GM19351 (cell line): ENCODE results near the gene RHOT2.

Experiments used
- ATAC-seq: cut with Tn5 transposase; IDR thresholded peaks from one replicate; pipeline ENCODE4 v1.9.1; 2021; ENCODE audit warnings: mild to moderate bottlenecking, moderate library complexity; ENCODE audit not compliant: unreplicated experiment

Gene RHOT2

DNA sequence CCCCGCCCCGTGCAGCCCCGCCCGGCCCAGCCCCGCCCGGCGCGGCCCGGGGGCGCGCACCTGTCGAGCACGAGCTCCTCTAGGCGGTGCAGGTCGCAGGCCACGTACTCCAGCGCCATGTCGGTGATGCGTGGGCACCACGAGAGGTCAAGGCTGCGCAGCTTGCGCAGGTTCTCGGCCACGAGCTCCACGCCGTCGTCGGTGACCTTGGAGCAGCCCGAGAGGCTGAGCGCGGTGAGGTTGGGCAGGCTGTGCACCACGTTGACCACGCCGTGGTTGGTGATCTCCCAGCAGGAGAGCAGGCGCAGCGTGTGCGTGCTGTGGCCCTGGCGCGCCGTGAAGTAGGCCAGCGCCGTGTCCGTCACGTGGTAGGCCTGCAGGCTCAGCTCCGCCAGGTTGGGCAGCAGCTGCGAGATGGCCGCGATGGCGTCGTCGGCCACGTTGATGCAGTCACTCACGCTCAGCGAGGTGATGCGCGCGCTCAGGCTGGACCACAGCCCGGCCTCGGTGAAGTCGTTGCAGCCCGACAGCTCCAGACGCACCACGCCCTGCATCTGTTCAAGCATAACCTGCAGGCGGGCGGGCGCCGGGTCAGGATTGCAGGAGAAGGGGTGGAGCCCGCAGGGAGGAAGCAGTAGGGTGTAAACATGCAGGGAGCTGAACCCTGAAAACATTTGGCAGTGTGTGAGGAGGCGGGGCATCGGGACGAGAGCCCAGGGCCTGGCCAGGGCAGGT is 27.6 kb downstream of the RHOT2 start:
- ATAC-seq: no peak

DNA sequence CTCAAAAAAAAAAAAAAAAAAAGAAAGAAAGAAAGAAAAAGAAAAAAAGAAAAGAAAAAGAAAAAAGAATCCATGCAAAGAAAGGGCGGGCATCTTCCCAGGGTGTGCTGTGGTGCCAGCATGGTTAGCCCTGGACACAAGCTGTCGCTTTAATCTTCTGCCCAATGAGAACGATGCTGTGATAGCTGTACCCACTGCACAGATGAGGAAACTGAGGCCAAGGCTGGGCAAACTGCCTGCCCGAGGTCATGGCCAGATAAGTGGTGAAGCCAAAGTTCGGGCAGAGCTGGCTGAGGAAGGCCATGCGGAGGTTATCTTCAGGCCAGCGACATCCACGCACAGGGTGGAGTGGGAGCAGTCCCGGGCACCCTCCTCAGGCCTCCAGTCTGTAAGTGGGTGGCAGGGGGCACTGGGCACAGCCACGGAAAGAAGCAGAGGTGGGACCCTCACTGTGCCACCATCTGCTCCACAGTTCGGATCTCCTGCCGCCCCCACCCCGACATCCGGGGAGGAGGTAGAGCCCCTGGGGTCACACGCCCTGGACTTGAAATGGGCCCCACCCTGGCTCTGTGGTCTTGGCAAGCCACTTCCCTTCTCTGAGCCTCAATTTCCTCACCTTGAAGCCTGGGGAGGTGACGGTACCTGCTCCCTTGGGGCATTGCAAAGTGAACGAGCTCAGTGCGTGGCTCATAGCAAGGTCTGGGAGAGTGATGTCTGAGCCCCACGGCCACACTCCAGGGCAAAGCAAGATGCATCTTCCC is 31.2 kb downstream of the RHOT2 start:
- no peak for ATAC-seq

DNA sequence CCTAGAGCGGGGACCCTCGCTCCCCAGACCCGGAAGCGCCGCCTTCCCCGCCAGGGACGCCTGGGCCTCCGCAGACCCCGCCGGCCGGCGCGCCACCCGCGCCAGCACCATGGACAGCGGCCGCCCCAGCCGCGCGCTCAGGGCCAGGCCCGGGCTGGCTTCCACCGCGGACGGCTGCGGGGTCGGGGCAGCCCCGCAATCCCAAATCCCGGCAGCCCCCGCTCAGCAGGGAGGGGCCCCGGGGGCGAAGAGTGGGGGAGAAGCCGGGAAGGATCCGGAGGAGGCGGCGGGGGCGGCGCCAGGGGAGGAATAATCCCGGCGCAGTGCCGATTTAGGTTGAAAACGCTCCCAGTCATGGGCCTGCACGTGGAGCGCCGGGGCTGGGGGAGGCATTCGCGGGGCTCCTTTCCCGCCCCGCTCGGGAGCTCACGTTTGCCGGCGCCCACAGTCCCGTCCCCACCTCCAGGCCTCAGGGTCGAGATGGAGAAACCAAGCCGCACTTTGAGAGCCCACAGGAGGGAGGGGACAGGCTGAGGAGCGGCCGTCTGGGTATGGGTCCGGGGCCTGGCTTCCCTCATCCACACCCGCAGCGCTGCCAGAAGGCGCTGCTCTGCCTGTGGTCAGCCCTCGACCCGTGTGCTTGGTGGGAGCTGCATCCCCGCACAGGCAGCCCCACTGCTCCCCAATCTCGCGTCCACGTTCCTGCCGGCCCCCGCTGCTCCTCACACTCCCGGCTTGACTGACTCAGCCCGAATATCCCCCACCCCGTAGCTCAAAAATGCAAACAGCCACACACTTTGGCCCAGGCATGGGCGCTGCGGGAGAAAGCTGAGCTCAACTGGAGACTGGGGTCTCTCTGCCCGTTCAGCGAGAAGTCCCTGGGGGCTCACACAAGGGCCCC is 33.0 kb downstream of the RHOT2 start:
- no peak for ATAC-seq

DNA sequence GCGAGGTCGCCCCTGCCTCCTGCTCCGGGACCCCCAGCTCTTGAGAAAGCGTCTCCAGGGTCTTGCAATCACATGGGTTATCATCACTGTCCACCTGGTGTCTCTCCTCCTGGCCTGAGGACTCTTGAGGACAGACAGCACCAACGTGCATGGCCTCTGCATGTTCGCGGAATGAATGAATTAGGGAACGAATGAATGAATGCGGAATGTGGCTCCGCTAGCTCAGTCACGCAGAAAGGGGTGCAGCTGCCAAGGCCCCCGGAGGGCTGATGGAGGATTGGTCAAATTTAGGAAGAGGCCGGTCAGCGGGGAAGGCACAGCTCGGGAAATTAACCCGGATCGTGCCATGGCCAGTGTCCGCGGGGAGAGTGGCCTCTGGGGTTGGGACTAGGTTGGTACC is 34.4 kb downstream of the RHOT2 start:
- no peak for ATAC-seq

DNA sequence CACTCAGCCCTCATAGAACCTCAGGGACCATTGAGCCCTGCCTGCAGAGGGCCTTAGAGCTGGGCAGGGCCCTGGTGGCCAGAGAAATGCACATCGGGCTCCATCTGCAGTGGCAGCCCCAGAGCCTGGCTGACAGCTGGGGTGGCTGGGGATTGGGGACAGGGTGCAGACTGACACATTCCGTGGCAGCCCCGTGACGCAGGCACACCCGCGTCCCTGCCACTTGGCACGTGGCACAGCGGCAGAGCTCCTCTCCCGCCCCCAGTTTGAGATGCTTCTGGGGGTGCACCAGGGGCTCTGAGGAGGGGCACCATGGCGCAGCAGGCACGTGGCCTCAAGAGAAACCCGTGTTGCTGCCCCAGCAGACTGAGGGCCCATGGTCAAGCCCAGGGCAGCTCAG is 35.5 kb downstream of the RHOT2 start:
- ATAC-seq: no peak

DNA sequence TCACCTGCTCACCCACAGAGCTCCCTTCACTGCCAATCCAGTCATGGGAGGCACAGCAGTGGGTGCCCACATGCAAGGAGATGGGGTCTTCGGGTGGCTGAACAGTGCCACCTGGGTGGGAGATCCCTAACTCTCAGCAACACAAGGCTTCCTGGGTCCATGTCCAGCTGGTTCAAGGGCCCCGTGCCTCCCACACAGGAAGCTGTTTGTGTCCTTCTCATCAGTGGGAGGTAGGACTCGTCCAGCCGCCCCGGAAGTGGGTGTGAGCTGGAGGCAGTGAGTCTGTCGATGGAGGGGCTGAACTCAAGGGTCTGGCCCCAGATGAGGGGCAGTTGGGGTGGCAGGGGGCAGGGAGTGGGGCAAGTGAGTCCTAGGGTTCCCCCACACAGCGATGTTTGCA is 36.1 kb downstream of the RHOT2 start:
- no peak for ATAC-seq

DNA sequence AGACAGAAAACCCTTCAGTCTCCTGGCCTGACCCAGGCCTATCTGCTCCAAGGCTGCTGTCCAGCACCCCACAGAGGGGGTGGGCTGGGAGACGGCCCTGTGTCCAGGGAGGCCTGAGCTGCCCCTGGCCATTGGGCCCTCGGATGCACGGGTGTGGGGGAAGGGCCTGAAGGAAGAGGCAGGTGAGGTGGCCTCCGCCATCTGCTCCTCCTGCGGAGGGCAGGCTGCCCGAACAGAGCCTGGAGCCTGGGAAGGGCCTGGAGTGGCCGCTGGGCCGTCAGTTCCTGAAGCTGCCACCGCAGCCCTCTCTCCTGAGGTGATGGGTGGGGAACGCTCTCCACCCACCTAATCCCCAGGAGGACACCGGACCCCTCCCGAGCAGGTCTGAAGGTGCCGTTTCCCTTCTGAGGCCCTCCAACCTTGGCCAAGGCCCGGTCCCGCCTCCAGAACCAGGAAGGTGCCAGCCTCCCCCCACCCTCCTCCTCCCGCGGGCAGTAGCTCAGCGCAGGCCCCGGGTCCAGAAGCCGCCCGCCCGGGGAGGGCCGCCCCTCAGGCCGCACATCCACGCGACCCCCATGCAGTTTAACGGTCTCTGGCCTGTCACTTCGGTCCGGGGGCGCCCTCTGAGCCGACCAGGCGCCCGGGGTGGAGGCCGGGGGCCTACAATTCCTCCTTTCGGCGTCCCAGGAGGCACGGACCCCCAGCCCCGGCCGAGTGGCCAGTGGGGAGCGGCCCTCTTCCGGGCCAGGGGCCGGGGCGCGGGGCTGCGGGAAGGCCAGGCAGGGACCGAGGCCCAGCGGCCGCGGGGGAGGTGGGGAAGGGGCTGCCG is 36.8 kb downstream of the RHOT2 start:
- no peak for ATAC-seq

DNA sequence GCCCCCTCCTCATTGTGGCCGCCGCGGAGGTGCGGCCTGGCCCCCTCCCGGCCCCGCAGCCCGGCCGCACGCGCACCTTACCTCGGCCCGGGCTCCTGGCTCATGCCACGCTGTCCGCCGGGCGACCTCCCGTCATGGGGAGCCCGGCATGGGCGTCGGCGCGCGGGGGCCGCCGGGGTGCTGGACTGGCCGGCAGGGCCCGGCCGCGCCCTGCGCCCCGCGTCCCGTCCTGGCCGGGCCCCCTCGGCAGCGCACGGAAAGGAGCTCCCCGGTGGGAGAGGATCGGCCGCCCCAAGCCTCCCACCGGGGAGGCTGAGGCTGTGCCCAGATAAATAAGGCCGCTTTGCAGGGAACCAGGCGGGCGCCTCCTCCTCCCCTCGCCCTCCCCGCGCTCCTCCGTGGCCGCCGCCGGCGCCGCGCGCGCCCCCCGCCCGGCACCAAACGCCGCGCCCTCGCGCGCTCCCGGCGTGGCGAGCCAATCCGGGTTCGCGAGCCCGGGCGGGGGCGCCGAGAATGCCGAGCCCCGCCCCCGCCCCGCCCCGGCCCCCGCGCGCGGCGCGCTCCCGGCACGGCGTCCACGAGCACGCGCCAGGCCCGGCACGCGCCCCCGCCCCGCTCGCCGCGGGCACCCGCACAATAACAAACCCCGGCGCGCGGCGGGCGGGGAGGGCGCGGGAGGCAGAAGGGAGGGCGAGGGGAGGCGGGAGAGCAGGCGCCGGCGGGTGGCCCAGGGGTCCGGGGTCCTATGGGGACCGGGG is 37.7 kb downstream of the RHOT2 start, which contains the start of gene FBXL16:
Gene FBXL16, minus strand, starts transcription at position 371 of the 758 bp plus-strand sequence. CDS start 8,396 bp downstream, outside the sequence.
- no peak for ATAC-seq

DNA sequence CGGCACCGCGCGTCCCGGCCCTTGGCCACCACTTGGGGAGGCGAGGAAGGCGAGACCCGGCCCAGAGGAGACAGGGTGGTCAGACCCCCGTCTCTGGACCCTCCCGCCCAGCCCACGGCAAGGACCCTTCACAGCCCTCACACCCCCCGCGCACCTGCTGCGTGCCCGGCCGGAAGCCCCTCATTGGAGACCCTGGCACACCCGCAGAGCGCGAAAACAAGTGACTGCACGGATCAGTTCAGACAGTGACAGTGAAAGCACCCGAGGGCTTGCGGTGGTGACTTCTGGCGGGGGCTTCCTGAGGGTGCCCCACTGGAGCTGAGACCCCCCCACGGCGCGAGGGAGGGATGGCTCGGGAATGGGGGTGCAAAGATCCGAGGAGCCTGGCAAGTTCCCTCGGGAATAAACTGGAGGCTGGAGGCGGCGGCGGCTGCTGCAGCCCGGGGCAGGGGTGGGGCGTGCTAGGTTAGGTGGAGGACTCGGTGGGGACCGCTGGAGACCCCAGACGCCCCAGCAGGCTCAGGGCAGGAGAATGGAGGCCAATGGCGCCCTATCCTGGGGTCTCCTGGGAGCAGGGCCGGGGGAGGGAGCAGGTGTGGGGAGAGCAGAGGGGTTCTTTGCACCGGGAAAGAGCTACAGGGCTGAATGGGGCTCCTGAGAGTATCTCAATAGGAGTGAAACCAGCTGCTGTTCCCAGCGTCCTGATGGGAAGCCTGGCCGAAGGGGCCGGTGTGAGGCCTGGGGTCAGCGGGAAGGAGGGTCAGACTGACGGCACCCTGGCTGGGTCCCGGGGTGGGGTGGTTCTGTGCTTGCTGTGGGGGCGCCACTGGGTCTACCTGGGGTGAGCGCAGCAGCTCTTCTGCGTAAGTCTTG is 38.5 kb downstream of the RHOT2 start:
- no peak for ATAC-seq

DNA sequence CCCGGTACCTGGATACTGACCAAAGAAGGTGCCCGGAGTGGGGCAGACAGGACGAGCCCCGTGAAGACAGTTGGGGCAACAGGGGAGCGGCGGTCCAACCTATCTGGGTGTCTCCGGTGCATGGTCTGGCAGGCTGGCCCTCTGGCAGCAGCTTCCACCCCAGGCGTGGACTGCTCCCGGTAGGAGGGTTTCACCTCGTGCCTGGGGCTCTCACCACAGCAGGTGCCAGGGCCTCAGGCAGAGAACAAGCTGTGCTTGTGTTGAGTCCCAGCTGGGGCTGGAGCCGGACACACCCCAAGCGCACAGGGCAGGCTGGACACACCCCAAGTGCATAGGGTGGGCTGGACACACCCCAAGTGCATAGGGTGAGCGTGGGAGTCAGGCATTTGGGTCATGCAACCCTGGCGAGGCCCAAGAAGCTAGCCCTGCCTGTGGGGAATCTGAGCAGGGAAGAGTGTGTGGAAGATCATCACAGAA is 39.2 kb downstream of the RHOT2 start:
- no peak for ATAC-seq

DNA sequence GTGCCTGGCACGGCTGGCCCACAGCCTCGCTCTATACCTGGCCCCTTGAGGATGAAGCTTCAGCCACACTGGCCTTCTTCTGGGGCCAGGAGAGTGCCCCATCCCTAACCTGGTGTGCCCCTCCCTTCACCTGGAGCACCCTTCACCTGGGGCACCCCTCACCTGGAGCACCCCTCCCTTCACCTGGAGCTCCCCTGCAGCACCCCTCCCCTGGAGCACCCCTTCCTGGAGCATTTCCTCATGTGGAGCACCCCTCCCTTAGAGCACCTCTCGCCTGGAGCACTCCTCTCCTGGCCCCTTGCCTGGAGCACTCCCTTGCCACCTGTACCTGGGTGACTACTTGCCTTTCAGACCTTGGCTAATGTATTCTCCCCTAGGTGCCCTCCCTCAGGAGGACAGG is 40.1 kb downstream of the RHOT2 start:
- no peak for ATAC-seq

DNA sequence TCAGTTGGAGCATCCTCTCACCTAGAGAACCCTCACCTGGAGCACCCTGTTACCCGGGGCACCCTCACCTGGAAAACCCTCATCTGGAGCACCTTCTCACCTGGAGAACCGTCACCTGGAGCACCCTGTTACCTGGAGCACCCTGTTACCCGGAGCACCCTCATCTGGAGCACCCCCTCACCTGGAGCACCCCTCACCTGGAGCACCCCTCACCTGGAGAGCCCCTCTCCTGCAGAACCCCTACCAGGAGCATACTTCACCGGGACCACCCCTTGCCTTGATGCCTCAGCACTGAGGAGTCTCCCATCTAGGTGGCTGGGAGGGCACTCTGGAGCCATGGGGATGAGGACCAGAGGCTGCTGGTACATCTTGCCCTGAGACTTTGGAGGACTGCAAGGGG is 41.0 kb downstream of the RHOT2 start:
- ATAC-seq: no peak

DNA sequence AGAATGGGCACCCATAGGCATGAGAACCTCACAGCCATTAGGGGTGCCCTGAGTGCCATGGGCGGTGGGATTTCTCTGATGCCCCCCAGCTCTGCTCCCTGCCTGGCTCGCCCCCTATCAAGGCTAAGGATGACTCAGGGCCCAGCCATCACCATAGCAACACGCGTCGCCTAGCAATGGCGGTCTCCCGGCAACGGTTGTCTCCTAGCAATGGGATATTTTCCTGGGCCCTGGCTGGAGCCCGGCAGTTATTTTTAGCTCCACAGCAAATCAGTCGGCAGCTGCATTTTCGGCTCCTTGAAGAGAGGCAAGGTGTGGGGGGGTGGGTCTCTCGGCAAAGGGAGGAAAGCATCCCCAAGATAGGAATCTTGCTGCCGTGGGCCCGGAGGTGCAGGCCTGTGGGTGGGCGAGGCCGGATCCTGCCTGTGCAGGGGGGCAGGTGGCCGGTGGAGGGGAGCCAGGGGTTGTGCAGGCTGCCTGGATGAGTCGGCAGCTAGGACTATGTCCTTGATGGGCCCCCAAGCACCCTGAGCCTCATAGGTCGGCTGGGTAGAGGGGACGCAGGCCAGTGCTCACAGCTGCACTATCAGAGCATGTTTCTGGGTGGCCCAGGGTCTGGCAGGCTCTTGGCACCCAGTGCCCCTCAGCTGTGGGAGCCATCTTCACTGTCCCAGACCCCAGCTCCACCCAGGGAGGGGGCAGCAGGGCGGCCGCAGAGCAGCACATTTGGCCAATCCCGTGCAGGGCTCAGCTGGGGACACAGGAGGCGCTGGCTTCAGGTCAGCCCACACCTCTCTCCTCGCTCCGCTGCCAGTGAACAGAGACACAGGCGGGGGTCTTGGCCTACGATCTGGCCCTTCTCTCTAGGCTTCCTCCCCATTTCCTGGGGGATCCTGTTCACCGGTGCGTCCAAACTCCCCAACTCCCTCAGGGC is 41.9 kb downstream of the RHOT2 start:
- ATAC-seq: no peak

DNA sequence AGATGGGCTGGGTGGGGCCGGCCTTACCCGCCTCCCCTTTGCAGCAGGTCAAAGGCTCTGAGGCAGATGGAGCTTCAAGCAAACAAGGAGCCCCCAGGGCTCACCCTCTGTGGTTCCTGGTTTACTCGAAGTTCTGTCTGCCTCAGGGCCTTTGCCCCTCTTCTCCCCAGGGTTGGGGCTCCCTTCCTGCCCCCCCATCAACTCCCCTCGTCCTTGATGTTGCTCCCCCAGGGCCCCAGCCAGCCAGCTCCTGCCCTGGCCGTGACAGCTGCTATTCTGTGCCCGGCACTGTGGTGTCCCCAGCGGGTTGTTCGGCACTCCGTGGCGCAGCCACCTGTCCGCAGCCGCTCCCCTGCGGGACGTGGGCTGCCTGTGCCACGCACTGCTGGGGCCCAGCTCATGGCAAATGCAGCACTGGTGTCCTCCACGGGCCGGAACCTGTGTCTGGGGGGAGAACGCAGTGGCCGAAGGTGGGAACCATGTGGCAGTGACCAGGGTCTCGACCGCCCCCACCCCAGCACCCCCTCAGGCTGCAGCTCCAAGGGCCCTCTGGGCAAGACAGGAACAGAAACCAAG is 42.7 kb downstream of the RHOT2 start:
- no peak for ATAC-seq

DNA sequence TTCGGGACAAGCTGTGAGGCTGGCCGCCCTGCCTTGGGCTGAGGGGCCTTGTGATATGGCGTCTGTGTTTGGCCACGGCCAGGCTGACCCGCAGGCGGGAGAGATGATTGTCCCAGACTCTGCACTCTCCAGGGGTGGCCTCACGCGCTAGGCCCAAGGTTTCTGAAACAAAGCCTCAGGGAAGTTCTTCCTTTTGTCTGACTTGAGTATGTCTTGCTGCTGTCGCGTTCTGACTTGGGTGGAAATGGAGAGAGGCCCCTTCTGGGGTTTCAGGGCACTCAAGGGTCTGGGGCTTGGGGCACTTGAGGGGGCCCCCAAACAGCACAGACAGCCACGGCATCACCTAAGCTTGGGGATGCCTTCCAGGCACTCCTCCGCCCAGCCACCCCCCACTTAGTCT is 43.2 kb downstream of the RHOT2 start:
- ATAC-seq: no peak

DNA sequence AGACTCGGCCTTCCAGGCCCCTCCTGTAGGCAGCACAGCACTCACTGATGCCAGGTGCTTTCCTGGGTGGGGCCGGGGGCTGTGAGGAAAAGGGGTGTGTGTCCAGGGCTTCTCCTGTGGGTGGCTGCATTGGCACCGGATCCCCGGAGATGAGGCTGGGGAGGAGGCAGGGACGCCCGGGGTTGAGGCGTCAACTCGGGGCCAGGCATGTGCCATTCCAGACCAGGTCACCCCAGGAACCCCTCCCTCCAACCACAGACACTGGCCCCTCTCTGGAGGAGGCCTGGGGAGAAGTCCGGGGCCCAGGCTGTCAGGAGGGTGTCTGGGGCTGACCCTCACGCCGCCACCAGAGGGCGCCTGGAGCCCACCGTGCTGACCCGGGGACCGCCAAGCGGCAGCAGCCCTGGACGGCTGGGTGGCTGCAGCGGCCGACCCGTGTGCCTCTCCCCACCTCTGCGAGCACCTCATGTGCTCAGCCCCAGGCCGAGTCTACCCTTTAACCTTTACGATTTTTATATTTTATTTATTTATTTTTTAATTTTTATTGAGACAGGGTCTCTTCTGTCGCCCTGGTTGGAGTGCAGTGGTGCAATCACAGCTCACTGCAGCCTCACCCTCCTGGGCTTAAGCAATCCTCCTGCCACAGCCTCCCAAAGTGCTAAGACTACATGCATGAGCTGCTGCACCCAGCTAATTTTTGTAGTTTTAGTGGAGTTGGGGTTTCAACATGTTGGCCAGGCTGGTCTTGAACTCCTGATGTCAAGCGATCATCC is 43.8 kb downstream of the RHOT2 start:
- ATAC-seq: no peak
